Activated CD4-positive, alpha-beta T cell treated with anti-CD3 and anti-CD28 coated beads, Interleukin-2, Interleukin-4, amounts not matched to agents 100 ng/mL and 50 ng/mL, durations not matched to agents 16 hours and 8 hours (primary cell): Measurements from ENCODE around the gene WSCD2.

Experiments used
- DNase-seq: peaks from one replicate; pipeline ENCODE4 v3.0.0-alpha.2; 2020; ENCODE audit warnings: low spot score

The WSCD2 gene

DNA sequence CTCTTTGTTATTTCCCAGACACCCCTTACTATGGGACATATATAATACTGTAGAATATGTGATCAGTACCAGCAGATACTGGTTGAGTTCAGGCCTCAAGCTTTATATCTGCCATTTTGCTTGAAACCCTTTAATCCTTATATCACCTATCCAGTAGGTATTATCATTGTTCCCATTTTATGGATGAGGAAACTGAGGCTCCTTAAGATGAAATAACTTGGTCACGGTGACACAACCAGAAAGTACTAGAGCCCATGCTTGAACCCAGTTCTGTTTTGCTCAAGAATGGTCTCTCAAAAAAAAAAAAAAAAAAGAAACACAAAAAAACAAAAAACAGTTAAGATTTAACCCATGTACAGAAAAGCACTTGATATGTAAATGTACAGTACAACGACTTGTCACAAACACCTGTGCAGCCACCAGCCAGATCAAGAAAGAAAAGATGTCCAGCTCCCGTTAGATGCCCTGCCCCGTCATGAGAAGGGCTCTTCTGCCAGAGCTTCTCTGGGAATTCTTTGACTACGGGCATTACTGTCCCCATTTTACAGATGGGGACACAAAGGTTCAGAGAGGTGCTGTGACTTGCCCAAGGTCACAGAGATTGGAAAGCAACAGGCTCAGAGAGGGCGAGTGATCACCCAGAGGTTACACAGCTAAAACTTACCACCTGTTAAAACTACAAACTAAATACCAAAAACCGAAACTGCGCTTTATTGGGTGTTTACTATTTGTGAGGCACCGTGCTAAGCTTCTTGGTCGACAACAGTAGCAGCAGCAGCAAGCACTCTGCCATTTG is 669 bp upstream of the WSCD2 start:
- no peak for DNase-seq

GRCh38 chr12:108131035-108131434 is 1.9 kb downstream of the WSCD2 start:
- DNase-seq, result no peak

DNA sequence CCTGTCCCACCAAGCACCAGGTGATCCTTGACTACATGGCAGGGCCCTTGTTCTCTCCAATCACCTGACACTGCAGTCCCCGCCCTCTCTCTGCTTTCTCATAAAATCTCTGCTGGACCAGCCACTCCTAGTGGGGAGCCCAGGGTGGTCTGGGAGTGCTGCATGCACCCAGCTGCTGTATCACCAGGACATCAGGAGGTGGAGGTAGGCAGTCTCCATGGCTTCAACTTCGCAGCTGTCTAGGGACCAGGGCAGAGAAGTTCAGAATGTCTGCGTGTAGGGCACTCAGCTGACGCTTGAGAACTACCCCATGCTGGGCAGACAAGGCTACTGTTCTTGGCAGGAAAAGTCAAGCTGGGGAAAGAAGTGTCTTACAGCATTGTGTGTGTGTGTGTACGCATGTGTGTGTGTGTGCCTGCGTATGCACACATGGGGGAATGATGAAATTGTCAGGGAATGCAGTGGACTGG is 2.6 kb downstream of the WSCD2 start:
- DNase-seq, result no peak

- no peak for DNase-seq
Measured at GRCh38 chr12:108133482-108133881, 4.4 kb downstream of the WSCD2 start.

DNA sequence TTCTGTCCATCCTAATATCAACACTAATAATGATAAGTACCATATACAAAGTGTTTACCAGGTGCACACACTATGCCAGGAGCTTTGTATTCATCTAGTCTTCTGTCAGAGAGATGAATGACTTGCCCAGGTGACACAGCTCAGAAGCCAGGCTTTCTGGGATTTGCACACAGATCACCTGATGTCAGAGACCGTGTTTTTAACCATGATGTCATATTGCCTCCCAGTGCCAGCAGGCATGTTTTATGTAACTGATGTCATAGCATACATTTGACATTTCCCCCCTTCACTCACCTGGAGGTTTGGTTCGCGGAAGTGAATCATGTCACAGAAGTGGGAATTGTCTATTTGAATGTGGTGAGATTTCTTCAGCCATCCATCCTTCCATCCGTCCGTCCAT is 5.7 kb downstream of the WSCD2 start:
- no peak for DNase-seq

GRCh38 chr12:108135627-108136026 is 6.5 kb downstream of the WSCD2 start:
- no peak for DNase-seq

GRCh38 chr12:108136697-108137096 is 7.6 kb downstream of the WSCD2 start:
- DNase-seq, result no peak

- DNase-seq, result no peak
Measured at GRCh38 chr12:108139454-108139853, 10.4 kb downstream of the WSCD2 start.

DNA sequence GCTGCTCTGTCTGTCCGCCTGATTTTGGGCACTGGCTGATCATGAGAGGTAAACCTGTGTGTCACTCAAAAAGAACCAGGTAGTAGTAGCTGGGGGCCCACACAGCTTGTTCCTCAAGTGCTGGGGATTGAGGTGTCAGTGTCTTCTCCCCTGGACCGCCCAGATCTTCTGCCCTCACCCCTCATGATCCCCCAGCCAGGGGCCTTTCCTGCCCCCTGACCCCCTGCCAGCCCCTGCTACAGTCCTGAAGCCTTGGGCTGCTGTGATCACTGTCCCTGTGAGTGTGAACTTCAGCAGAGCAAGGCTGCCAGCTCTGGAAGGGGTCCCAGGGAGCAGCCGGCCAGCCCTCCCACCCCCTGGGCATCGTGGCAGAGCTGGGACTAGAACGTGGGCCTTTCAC is 11.4 kb downstream of the WSCD2 start:
- no peak for DNase-seq

- DNase-seq, result no peak
Measured at GRCh38 chr12:108141600-108142130, 12.6 kb downstream of the WSCD2 start.

DNA sequence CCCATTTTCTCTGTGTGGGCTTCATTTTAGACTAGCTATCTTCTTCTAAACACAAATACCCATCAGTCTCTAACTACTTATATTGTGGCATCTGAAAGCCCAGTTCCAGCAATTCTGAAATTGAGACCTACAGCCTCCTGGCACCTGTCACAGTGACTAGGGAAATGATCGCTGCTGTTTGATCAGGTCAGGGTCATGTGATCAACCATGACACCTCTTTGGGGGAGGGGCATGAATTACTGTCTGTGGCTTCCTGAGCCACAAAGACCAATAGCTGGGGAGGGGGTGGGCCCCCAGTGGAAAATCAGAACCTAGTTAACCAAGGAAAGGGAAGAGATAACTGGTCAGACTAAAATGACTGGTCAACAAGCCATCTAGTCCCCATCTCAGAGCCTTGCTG is 14.1 kb downstream of the WSCD2 start:
- DNase-seq, result no peak

DNA sequence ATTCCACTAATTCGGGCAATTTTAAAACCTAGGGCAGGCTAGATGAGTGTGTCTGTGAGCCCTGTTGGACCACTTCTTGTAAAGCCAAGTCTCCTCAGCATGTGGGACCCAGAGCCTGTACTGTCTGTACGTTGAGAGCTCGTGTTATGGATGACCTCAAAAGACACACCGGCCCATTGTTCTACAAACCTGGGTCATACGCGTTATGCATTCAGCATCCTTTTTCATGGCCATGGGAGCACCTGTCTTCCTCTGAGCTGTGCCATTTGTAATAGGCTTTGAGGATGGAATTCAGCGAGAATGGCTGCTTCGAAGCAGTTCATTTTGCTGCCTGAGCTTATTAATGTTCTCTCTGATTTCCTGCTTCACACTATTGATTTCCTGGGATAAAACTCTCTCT is 15.0 kb downstream of the WSCD2 start:
- DNase-seq, result no peak

GRCh38 chr12:108145011-108145410 is 15.9 kb downstream of the WSCD2 start:
- no peak for DNase-seq

DNA sequence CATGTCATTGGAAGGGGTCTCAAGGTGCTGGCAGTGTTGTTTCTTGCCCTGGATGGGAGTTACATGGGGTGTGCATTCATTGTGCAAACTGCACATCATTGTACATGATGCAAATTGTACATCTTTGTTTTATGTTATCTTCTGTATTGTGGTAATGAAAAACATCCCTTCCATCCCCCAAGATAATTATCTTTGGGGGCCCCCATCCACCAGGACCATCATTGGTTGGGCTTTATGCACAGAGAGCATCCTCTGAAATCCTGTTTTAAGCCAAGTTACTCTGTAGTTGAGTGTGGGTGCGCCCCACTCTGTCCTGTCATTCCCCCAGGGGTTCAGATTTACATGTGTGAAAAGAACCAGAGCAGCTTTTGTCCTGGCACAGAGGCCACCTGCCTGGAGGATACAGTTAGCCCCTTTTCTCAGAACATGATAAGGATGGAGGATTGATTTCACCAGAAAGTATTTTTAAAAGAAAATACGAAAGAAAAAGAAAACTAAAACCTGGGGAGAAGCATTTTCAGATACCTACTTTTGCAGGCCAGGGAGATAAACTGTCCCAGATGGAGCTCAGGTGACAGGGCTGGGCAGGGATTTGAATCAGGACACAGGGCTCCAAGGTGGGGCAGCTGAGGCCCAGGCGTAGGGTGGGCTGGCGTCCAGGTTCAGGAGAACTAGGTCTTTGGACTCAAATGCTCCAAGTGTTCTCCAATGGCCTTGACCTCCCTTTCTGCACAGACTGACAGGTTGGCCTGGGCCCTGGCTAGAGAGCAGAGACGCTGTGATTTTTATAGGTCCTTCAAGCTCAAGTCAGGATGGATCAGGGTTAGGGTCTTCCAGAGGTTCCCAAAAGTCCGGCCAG is 17.2 kb downstream of the WSCD2 start:
- no peak for DNase-seq

DNA sequence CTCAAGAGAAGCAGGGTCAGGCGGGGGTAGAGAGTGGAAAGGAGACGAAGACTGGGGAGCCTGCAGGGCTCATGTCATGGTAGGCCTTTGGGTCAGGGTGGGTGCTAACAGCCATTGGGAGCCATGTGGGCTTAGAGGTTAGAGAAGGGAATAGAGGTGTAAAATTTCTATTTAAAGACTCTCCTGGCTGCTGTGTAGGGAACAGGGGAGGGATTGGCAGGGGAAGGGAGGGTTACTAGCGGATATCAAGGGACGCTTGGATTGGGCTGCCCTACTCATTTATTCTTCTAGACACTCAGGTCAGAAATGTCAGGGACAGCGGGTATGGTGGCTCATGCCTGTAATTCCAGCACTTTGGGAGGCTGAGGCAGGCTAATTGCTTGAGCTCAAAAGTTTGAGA is 18.2 kb downstream of the WSCD2 start:
- no peak for DNase-seq

DNA sequence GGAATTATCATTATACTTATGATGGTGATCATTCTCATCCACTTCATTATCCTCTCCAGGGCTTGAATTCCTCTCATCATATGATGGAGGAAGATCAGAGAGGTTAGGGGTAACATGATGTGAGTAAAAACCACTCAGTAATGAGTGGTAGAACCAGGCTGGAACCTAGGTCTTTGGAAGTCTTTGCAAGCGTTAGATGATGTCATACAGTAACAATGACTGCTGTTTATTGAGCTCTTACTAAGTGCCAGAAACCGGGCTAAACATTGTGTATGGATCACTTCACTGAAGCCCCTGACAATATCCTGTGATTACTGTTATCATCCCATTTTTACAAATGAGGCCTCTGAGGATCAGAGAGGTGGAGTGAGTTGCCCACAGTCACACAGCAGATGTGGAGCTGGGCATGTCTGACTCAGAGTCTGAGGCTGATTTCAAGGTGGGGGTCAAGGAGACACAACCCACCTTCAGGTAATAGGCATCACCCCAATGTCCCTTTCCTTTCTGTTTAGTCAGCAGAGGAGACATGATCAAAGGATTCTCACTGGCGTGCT is 19.5 kb downstream of the WSCD2 start:
- no peak for DNase-seq

DNA sequence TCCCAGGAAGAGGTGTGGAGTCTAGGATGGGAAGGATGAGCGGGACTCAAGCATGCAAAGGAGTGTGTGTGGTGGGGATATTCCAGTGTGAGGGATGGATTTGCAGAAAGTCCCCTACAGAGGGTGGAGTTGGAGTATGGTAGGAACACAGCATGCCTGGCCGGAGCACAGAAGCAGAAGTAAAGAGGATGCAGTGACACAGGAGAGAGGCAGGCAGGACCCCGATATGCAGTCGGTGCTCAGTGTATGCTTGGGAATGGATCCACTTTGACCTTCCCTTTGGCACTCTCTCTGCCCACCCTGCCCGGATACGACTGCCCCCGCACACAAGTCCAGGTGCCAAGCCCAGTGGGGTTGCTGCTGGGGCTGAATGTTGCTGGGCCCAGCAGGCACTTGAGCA is 21.3 kb downstream of the WSCD2 start:
- no peak for DNase-seq

DNA sequence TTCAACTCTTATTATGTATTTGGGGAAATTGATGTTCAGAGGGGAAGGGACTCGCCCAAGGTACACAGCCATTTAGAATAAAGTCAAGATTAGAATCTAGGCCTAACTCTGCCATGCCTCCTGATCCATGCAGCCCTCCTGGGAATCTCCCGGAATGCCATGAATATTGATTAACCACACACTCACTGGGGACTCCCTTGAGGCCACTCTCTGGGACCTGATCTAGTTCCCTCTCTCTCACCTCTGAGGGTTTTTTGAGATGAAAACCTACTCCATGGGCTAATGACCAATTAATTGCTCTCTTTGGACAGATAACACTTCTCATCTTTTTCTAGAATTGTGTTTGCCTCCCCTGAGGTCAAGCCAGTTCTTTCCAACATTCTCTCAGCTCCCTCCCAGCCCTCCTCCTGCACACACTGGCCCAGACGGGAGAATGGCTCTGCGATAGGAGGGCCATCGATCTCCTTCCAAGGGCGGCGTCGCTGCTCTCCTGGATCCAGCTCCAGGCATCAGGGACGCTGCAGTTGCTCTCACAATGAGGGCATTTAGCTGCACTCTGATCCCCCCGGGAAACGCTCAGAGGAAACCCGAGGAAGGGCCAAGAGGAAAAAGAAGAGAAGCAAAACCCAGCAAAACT is 22.6 kb downstream of the WSCD2 start:
- no peak for DNase-seq

DNA sequence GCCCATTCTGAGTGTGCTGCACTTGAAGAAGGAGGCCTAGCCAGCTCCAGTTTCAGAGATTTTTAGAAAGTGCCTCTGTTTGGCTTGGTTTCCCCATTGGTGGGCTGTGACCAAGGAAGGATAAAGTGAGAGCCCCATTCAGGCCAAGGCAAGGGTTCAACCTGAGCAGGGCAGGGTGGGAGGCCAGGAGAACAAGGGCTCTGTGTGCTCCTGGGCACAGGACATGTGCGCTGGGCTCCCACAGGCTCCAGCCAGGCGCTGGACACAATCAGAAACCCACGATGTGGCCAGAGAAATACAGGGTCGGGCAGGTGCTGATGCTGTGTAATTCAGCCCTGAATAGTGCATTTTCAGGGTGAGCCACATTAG is 23.1 kb downstream of the WSCD2 start:
- DNase-seq, result no peak

- no peak for DNase-seq
Measured at GRCh38 chr12:108156717-108157116, 27.6 kb downstream of the WSCD2 start.

DNA sequence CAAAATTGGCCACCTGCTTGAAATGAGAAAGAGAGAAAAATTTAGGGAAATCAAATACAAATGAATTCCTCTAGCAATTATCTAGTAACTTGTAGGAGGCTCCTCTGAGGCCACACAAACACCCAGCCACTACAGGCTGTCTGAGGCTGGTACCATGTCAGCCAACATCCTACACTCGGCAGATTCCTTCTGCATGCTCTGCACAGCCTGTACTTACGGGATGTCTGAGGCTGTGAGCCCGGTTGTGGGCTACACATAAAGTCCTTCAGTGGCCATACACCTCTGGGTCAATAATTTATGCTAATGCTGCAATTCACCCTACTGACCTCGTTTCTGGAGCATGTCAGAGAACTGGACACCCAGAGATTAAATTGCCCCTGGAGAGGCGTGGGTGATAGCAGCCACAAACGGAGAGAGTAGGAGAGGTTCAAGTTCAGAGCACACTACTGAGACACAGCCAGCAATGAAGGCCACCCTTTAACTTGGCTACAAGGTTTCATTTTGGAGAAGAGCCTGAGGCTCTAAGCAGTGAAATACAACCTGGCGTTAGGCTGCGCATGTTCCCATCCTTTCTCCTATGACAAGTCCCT is 28.9 kb downstream of the WSCD2 start:
- no peak for DNase-seq

DNA sequence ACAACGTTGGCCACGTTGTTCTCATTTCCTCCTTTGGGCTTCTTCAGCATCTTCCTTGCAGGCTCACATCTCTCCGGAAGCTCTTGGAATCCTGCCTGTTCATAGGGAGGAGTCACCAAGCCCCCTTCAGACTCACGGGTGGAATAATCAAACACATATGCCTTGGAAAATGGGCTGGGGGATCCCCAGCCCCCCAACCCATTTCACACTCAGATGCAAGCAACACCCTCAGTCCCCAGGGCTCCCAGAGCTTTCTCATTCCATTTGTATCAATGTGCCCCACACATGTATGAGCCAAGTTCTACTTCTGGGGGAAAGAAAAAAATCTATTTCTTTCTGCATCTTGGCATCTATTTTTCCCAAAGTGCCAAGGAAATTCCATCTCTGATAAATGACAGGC is 33.1 kb downstream of the WSCD2 start:
- DNase-seq, result no peak
